A673 (cell line): ENCODE results near the gene ARMC8. TPM values are rescaled to one million over a fixed set of nuclear protein-coding genes. Genes with fewer than 3 reads are reported as not detected.

Experiments
- BruUV-seq: library from RNA; stranded (reverse); fragments of 400-500 nt; replicated peaks from 2 replicates; lab custom pipeline; 2021; lab: Mats Ljungman, UMichigan
- CTCF ChIA-PET: fragments of 300-600 bp; sonication (Branson Sonifier 250); formaldehyde crosslinking; loops from one replicate; lab custom pipeline; 2022; ENCODE audit warnings: antibody characterized with exemption; lab: Charles Lee
- POLR2A ChIA-PET: fragments of 300-600 bp; sonication (Branson Sonifier 250); formaldehyde crosslinking; loops from one replicate; lab custom pipeline; 2022; ENCODE audit warnings: antibody characterized with exemption; ENCODE audit not compliant: low non-redundant PET; lab: Charles Lee
- DNase-seq: peaks from one replicate; pipeline ENCODE4 v3.0.0-alpha.2; 2015; ENCODE audit warnings: low spot score
- H3K27ac ChIP-seq: fragments of 200-600 bp; sonication (generic); 2 replicates; pipeline ENCODE4 v1.5.1; 2016; ENCODE audit warnings: mixed run types, low read depth, mild to moderate bottlenecking, mixed read lengths, antibody characterized with exemption, low read length; ENCODE audit not compliant: poor library complexity, severe bottlenecking
- H3K27me3 ChIP-seq: fragments of 200-600 bp; sonication (generic); replicated peaks from 2 replicates; pipeline ENCODE4 v1.6.1; 2017; ENCODE audit warnings: mixed run types, low read depth, mild to moderate bottlenecking, mixed read lengths, antibody characterized with exemption, low read length; ENCODE audit not compliant: insufficient read depth, poor library complexity
- H3K36me3 ChIP-seq: fragments of 200-600 bp; sonication (generic); 2 replicates; pipeline ENCODE4 v1.6.1; 2016; ENCODE audit warnings: mixed run types, mild to moderate bottlenecking, mixed read lengths, antibody characterized with exemption, low read length; ENCODE audit not compliant: insufficient read depth, poor library complexity, severe bottlenecking
- H3K4me1 ChIP-seq: fragments of 200-600 bp; sonication (generic); 2 replicates; pipeline ENCODE4 v1.6.1; 2017; ENCODE audit warnings: mixed run types, mild to moderate bottlenecking, mixed read lengths, antibody characterized with exemption, low read length; ENCODE audit not compliant: insufficient read depth, poor library complexity, severe bottlenecking
- H3K4me3 ChIP-seq: fragments of 200-600 bp; sonication (generic); 2 replicates; pipeline ENCODE4 v1.5.1; 2016; ENCODE audit warnings: low read depth, mixed run types, mild to moderate bottlenecking, mixed read lengths, low read length; ENCODE audit not compliant: poor library complexity, severe bottlenecking
- H3K9me3 ChIP-seq: fragments of 200-600 bp; sonication (generic); 2 replicates; pipeline ENCODE4 v1.6.1; 2016; ENCODE audit warnings: mixed run types, low read depth, mild to moderate bottlenecking, mixed read lengths, antibody characterized with exemption, low read length; ENCODE audit not compliant: poor library complexity, severe bottlenecking
- EZH2 ChIP-seq: fragments of 200-600 bp; sonication (generic); IDR thresholded peaks from 2 replicates; pipeline ENCODE4 v1.6.1; 2017; ENCODE audit warnings: borderline replicate concordance, low read depth, mild to moderate bottlenecking, mixed read lengths, antibody characterized with exemption, low read length; ENCODE audit not compliant: poor library complexity, severe bottlenecking
- intact Hi-C: fragments of 100-400 bp; cut with micrococcal nuclease; formaldehyde crosslinking; loops from one replicate; pipeline ENCODE4 v1.10.0; 2022; ENCODE audit not compliant: unreplicated experiment
- total RNA-seq: library from RNA; stranded (reverse); gene quantifications from 2 replicates; pipeline ENCODE4 v1.2.3, GENCODE V29; 2021
- TF ChIP-seq, protein P1 (sequence below): fragments of 300-800, 200-600 bp; sonication (generic); conservative IDR thresholded peaks from 2 replicates; pipeline ENCODE4 v1.5.1; 2017; ENCODE audit warnings: low read depth, mild to moderate bottlenecking, antibody characterized with exemption, low read length, moderate library complexity, mixed read lengths

ARMC8 gene
- total RNA-seq, 1 experiment from 2014 or later: 55.8 TPM

DNA sequence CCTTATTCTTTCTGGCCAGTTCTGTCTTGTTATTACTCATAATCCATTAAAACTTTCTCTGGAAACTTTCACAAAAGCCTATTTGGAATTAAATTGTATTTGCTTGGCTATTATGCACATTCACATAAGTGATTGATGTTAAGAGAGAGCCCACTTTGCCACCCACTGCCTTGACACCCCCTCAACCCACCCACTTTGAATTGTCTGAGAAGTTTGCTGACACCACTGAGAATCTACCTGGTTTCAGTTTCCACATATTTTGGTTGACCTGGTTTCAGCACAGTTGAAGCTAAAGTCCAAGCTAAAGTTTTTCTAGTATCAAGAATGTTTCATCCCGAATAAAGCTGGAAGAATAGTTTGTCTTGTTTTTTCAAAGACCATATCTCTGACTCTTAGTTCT, 70.9 kb downstream of the ARMC8 start:
- no peaks in the 10 kb centered on the region for H3K4me1 ChIP-seq
- no peak for TF ChIP-seq EZH2
- TF ChIP-seq, protein P1, sequence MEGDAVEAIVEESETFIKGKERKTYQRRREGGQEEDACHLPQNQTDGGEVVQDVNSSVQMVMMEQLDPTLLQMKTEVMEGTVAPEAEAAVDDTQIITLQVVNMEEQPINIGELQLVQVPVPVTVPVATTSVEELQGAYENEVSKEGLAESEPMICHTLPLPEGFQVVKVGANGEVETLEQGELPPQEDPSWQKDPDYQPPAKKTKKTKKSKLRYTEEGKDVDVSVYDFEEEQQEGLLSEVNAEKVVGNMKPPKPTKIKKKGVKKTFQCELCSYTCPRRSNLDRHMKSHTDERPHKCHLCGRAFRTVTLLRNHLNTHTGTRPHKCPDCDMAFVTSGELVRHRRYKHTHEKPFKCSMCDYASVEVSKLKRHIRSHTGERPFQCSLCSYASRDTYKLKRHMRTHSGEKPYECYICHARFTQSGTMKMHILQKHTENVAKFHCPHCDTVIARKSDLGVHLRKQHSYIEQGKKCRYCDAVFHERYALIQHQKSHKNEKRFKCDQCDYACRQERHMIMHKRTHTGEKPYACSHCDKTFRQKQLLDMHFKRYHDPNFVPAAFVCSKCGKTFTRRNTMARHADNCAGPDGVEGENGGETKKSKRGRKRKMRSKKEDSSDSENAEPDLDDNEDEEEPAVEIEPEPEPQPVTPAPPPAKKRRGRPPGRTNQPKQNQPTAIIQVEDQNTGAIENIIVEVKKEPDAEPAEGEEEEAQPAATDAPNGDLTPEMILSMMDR: no peak
- no peaks in the 10 kb centered on the region for H3K9me3 ChIP-seq
- CTCF ChIA-PET: no interaction called here
- H3K36me3 ChIP-seq: no peaks in the 10 kb centered on the region
- intact Hi-C loops: no loop called here
- no peak overlapping the region for H3K27ac ChIP-seq
- POLR2A ChIA-PET: no interaction called here
- no peaks in the 10 kb centered on the region for H3K27me3 ChIP-seq
- no peak for DNase-seq
- no peak overlapping the region for H3K4me3 ChIP-seq
- no TSS peak for BruUV-seq

DNA sequence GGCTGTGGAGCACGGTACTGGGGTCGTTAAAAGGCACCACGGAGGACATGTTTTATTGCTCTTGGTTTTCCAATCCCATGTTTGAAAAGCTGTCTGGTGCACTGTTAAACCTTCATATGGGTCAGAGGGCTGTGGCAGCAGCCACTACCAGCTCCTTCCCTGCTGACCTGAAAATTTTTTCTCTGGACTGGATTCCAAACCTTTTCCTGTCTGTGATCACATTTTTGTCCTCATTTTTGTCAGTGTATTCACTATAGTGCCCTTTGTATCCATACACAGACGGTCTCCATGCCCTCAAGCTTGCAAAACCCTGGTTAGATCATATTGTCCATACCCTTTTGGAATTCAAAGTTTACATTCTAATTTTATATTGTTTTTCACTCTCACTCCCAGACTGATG, 72.0 kb downstream of the ARMC8 start:
- ChIA-PET POLR2A (no interaction called here), CTCF (no interaction called here)
- Histone ChIP-seq H3K27ac (no peak overlapping the region), H3K9me3 (no peaks in the 10 kb centered on the region), H3K27me3 (no peaks in the 10 kb centered on the region), H3K36me3 (no peaks in the 10 kb centered on the region), H3K4me3 (no peak overlapping the region), H3K4me1 (no peaks in the 10 kb centered on the region)
- TF ChIP-seq, protein P1: no peak
- no peak for TF ChIP-seq EZH2
- no TSS peak for BruUV-seq
- intact Hi-C loops: no loop called here
- no peak for DNase-seq

DNA sequence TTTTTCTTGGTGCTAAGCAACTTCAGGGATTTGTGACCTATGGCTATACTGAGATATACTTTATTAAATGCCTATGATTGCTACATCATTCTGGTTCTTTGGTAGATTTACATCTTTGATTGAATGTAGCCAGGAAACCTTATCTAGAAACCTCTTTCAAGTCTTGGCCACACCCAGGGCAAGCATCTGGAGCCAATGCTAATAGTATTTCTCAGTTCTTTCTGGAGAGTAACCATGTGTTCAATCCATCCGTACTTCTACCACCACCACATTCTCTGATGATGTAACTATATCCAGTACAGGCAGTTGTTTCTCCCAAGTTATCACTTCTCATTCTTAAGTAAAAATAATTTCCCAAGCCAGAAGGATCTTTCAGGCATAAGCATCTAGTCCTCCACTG, 73.5 kb downstream of the ARMC8 start:
- no peak for TF ChIP-seq EZH2
- TF ChIP-seq, protein P1: no peak
- no peaks in the 10 kb centered on the region for H3K36me3 ChIP-seq
- BruUV-seq: no TSS peak
- ChIA-PET CTCF (no interaction called here), POLR2A (no interaction called here)
- H3K27me3 ChIP-seq: no peaks in the 10 kb centered on the region
- no peak overlapping the region for H3K27ac ChIP-seq
- H3K4me1 ChIP-seq: no peaks in the 10 kb centered on the region
- H3K4me3 ChIP-seq: no peak overlapping the region
- intact Hi-C loops: no loop called here
- H3K9me3 ChIP-seq: no peaks in the 10 kb centered on the region
- no peak for DNase-seq
